Measurements from ENCODE around the gene CDC73. TPM values are rescaled to one million over a fixed set of nuclear protein-coding genes. Genes with fewer than 3 reads are reported as not detected.

CDC73 gene
- total and polyA plus RNA-seq, 10 of the 15 experiments (the other 5 are each of a cell fraction or from before 2014, with no cell fraction given), result 10.6 to 43.4 (median 21.7) TPM

DNA sequence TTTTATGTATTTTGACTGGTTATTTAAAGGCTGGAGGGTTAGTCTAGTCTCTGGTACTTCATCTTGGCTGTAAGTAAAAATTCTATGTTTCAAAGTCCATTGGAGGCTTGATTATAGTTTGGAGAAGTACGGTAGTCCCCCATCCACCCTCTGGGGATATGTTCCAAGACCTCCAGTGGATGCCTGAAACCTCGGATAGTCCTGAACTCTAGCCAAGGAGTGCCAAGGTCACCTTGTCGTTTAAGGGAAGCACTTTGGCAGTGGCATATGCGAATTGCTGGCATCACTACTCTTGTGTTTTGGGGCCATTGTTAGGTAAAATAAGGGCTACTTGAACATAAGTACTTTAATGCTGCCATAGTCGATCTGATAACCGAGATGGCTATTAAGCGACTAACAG is 18.4 kb downstream of the CDC73 start:
- H3K79me2 ChIP-seq (ENCODE audit: control insufficient read depth, insufficient read depth, low read length), result no peaks in the 10 kb centered on the region; the same call in 1 of the 2 replicates
- no peaks in the 10 kb centered on the region for H3K27me3 ChIP-seq (replicated peaks in 1 of 2; ENCODE audit: control insufficient read depth in 2 of 2, insufficient read depth in 2 of 2, low read length in 1 of 2)
- H3K4me3 ChIP-seq, result no peak overlapping the region
- H3K36me3 ChIP-seq (ENCODE audit: control insufficient read depth in 2 of 2, insufficient read depth in 2 of 2, low read length in 1 of 2), result peaks cover 3 to 28% of the 10 kb centered on the region in 2 experiments; a peak in 3 of 4 replicates
- CTCF ChIA-PET, result no interaction called here
- H3K27ac ChIP-seq (ENCODE audit: control insufficient read depth, insufficient read depth), result no peak overlapping the region
- FAIRE-seq, result no peak
- no peaks in the 10 kb centered on the region for H3K9me3 ChIP-seq (replicated peaks; ENCODE audit: control insufficient read depth, insufficient read depth, low read length)
- no peak for TF ChIP-seq ETV6 (conservative IDR thresholded peaks at IDR 0.05 in 1 of 2, IDR thresholded peaks at IDR 0.05 in 1 of 2; ENCODE audit: borderline replicate concordance in 1 of 2, low read depth in 1 of 2)
- no peak for TF ChIP-seq EGR1 (IDR thresholded peaks at IDR 0.05; ENCODE audit: borderline replicate concordance in 1 of 2, low read depth in 2 of 2, low read length in 2 of 2)
- TF ChIP-seq POLR2AphosphoS2 (IDR thresholded peaks at IDR 0.05; ENCODE audit: low read depth, low read length), result no peak
- no peaks in the 10 kb centered on the region for H4K20me1 ChIP-seq (ENCODE audit: control insufficient read depth, insufficient read depth)
- intact Hi-C loops (cut with micrococcal nuclease; ENCODE audit: unreplicated experiment), result no loop called here
- no peak overlapping the region for H2AFZ ChIP-seq (ENCODE audit: control insufficient read depth, low read depth, low read length)
- no peaks in the 10 kb centered on the region for H3K4me1 ChIP-seq (ENCODE audit: control insufficient read depth, insufficient read depth, low read length)
- 98% methylated on average over 7 of the region's 7 CpGs for WGBS (ENCODE audit: insufficient coverage, insufficient replicate concordance, low lambda C conversion rate, missing lambda C conversion rate)
- in situ Hi-C loops (cut with MboI), result no loop called here
- SMC1A ChIA-PET (ENCODE audit: uncharacterized antibody, unreplicated experiment), result no interaction called here
- ATAC-seq, result no peak
- BruUV-seq (replicated peaks), result no TSS peak
- POLR2A ChIA-PET, result no interaction called here
- H3K4me2 ChIP-seq (ENCODE audit: control insufficient read depth, insufficient read depth), result no peak overlapping the region
- H3K9ac ChIP-seq (ENCODE audit: control insufficient read depth, insufficient read depth, low read length), result no peak overlapping the region
- RAD21 ChIA-PET (ENCODE audit: unreplicated experiment), result no interaction called here
- no peak for DNase-seq (ENCODE audit: low read depth, low spot score)

DNA sequence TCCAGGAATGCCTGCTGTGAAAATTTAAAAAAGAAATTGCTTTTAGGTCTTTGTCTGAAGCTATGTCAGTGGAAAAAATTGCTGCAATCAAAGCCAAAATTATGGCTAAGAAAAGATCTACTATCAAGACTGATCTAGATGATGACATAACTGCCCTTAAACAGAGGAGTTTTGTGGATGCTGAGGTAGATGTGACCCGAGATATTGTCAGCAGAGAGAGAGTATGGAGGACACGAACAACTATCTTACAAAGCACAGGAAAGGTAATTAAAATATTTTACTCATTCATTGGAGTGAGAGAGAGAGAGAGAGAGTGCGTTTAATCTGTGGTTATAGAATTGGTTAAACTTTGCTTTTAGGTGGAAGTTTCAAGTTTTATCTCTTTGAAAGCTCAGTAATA is 20.0 kb downstream of the CDC73 start:
- no TSS peak for BruUV-seq (replicated peaks)
- ATAC-seq (no peak), DNase-seq (ENCODE audit: low read depth, low spot score) (no peak), FAIRE-seq (no peak)
- Histone ChIP-seq H3K4me2 (ENCODE audit: control insufficient read depth, insufficient read depth) (no peak overlapping the region), H3K9ac (ENCODE audit: control insufficient read depth, insufficient read depth, low read length) (no peak overlapping the region), H3K27me3 (replicated peaks in 1 of 2; ENCODE audit: control insufficient read depth in 2 of 2, insufficient read depth in 2 of 2, low read length in 1 of 2) (no peaks in the 10 kb centered on the region), H2AFZ (ENCODE audit: control insufficient read depth, low read depth, low read length) (no peak overlapping the region), H3K27ac (ENCODE audit: control insufficient read depth, insufficient read depth) (no peak overlapping the region), H3K9me3 (replicated peaks; ENCODE audit: control insufficient read depth, insufficient read depth, low read length) (no peaks in the 10 kb centered on the region), H3K4me1 (ENCODE audit: control insufficient read depth, insufficient read depth, low read length) (no peaks in the 10 kb centered on the region), H3K79me2 (ENCODE audit: control insufficient read depth, insufficient read depth, low read length) (no peaks in the 10 kb centered on the region; the same call in 1 of the 2 replicates), H3K4me3 (no peak overlapping the region), H4K20me1 (ENCODE audit: control insufficient read depth, insufficient read depth) (no peaks in the 10 kb centered on the region), H3K36me3 (ENCODE audit: control insufficient read depth in 2 of 2, insufficient read depth in 2 of 2, low read length in 1 of 2) (peaks cover 6 to 17% of the 10 kb centered on the region in 2 experiments)
- ChIA-PET CTCF (interaction anchor here (1.3 to 2.7 kb wide), 3 partner anchors 19 to 113 kb away, joined by 3 to 11 read pairs (median 3); no protein-coding TSS in a partner anchor), SMC1A (ENCODE audit: uncharacterized antibody, unreplicated experiment) (interaction anchor here (1.0 kb wide), 1 partner anchor 18 kb away, joined by 3 read pairs; no protein-coding TSS in a partner anchor), POLR2A (interaction anchor here (1.3 kb wide), 1 partner anchor 11 kb away, joined by 3 read pairs; no protein-coding TSS in a partner anchor), RAD21 (ENCODE audit: unreplicated experiment) (no interaction called here)
- 66% methylated on average over 3 of the region's 3 CpGs for WGBS (ENCODE audit: insufficient coverage, insufficient replicate concordance, low lambda C conversion rate, missing lambda C conversion rate)
- intact Hi-C loops (cut with micrococcal nuclease; ENCODE audit: unreplicated experiment), result no loop called here
- in situ Hi-C loops (cut with MboI), result no loop called here
- no peak for TF ChIP-seq PML (IDR thresholded peaks at IDR 0.05; ENCODE audit: low read length)
- TF ChIP-seq RELA (IDR thresholded peaks at IDR 0.05; ENCODE audit: borderline replicate concordance, partially characterized antibody), result no peak
- no peak for TF ChIP-seq CUX1 (IDR thresholded peaks at IDR 0.05; ENCODE audit: insufficient replicate concordance, low read depth, low read length)
- TF ChIP-seq SIX5 (IDR thresholded peaks at IDR 0.05; ENCODE audit: low read depth, low read length, severe bottlenecking), result no peak
- TF ChIP-seq SPI1 (IDR thresholded peaks at IDR 0.05; ENCODE audit: borderline replicate concordance, insufficient read depth, low read depth, low read length), result no peak
- TF ChIP-seq HCFC1 (IDR thresholded peaks at IDR 0.05; ENCODE audit: low read length), result no peak
- no peak for TF ChIP-seq ZNF217 (IDR thresholded peaks at IDR 0.05)
- TF ChIP-seq USF1 (IDR thresholded peaks at IDR 0.05; ENCODE audit: borderline replicate concordance, extremely low read length, insufficient read depth, low read depth, low read length), result no peak
